B cell (primary cell): Measurements from ENCODE around the gene HTT. TPM values are rescaled to one million over a fixed set of nuclear protein-coding genes. Genes with fewer than 3 reads are reported as not detected.
A peak's percentile ranks its signal among the peaks of the same experiment; 100 is the strongest.

Source experiments
- ATAC-seq: fragments of 200-7000 bp; cut with Tn5 transposase; one replicate; pipeline ENCODE4 v1.10.0; 2021; ENCODE audit warnings: low read depth, mild to moderate bottlenecking, moderate number of reproducible peaks, moderate library complexity
- CTCF ChIA-PET: fragments of 350-600 bp; sonication (Branson Sonifier 250); formaldehyde crosslinking; loops from one replicate; lab custom pipeline; 2021; ENCODE audit warnings: antibody characterized with exemption, inconsistent platforms; lab: Charles Lee
- POLR2A ChIA-PET: fragments of 350-600 bp; sonication (Branson Sonifier 250); formaldehyde crosslinking; loops from one replicate; lab custom pipeline; 2021; ENCODE audit warnings: antibody characterized with exemption; lab: Charles Lee
- DNase-seq: peaks from one replicate; pipeline ENCODE4 v3.0.0; 2013
- H2AFZ ChIP-seq: 2 replicates; pipeline ENCODE4 v1.6.1; 2012; ENCODE audit warnings: mild to moderate bottlenecking, low read depth, low read length; ENCODE audit not compliant: insufficient read depth, poor library complexity, severe bottlenecking
- H3K27ac ChIP-seq, 2 donors: 1 replicate in 1 of 2; 2 replicates in 1 of 2; pipeline ENCODE4 v1.5.1; 2012 to 2013; ENCODE audit warnings: low read length in 2 of 2, mild to moderate bottlenecking in 2 of 2, moderate library complexity in 1 of 2
- H3K27me3 ChIP-seq, 4 experiments: fragments of 200-600 bp in 1 of 4; sonication (generic) in 1 of 4; replicated peaks in 1 of 4; 1 replicate in 2 of 4; 2 replicates in 2 of 4; pipeline versions ENCODE4 v1.6.1 to v1.7.0; 2013 to 2016; ENCODE audit warnings: low read length in 3 of 4, mild to moderate bottlenecking in 2 of 4, mixed read lengths in 1 of 4, moderate library complexity in 1 of 4; ENCODE audit not compliant: insufficient read depth in 4 of 4, control insufficient read depth in 3 of 4; ENCODE audit errors: control extremely low read depth in 1 of 4
- H3K36me3 ChIP-seq, 2 experiments: replicated peaks in 1 of 2; 1 replicate in 1 of 2; 2 replicates in 1 of 2; pipeline versions ENCODE4 v1.6.1 to v1.7.1; 2013; ENCODE audit warnings: low read length in 1 of 2; ENCODE audit not compliant: insufficient read depth in 2 of 2, control insufficient read depth in 1 of 2; ENCODE audit errors: control extremely low read depth in 1 of 2, extremely low read depth in 1 of 2
- H3K4me1 ChIP-seq, 2 donors: fragments of 200-600 bp in 1 of 2; sonication (generic) in 1 of 2; 1 replicate in 1 of 2; 2 replicates in 1 of 2; pipeline versions ENCODE4 v1.5.1 to v1.6.1; 2013 to 2017; ENCODE audit warnings: low read length in 2 of 2; ENCODE audit not compliant: control insufficient read depth in 2 of 2, insufficient read depth in 2 of 2
- H3K4me2 ChIP-seq: replicated peaks from 2 replicates; pipeline ENCODE3; 2012; ENCODE audit warnings: mild to moderate bottlenecking, low read depth, low read length; ENCODE audit not compliant: poor library complexity, severe bottlenecking
- H3K4me3 ChIP-seq, 5 experiments: fragments of 200-600 bp in 1 of 5; sonication (generic) in 1 of 5; 1 replicate in 3 of 5; 2 replicates in 2 of 5; pipeline versions ENCODE4 v1.5.1 to v1.7.0; 2011 to 2016; ENCODE audit warnings: low read length in 4 of 5, mild to moderate bottlenecking in 4 of 5, low read depth in 2 of 5, control low read depth in 1 of 5, moderate library complexity in 1 of 5; ENCODE audit not compliant: insufficient read depth in 1 of 5; ENCODE audit errors: control extremely low read depth in 1 of 5, extremely low read depth in 1 of 5
- H3K79me2 ChIP-seq: fragments of 200-600 bp; sonication (generic); one replicate; pipeline ENCODE4 v1.6.0; 2016; ENCODE audit warnings: low read length; ENCODE audit not compliant: control insufficient read depth, insufficient read depth
- H3K9ac ChIP-seq: fragments of 200-600 bp; sonication (generic); 2 replicates; pipeline ENCODE4 v1.6.1; 2017; ENCODE audit warnings: mild to moderate bottlenecking, low read length, moderate library complexity
- H3K9me3 ChIP-seq, 3 donors: one replicate each; pipeline versions ENCODE4 v1.6.1 to v1.7.1; 2013; ENCODE audit warnings: low read length in 2 of 3; ENCODE audit not compliant: control insufficient read depth in 2 of 3, insufficient read depth in 1 of 3; ENCODE audit errors: control extremely low read depth in 1 of 3
- H4K20me1 ChIP-seq: 2 replicates; pipeline ENCODE4 v1.6.0; 2012; ENCODE audit warnings: mild to moderate bottlenecking, low read length; ENCODE audit not compliant: insufficient read depth, control insufficient read depth, poor library complexity, severe bottlenecking
- H3K27ac Mint-ChIP-seq: one replicate; pipeline ENCODE4 v1.8.0; 2021; ENCODE audit warnings: mixed read lengths
- H3K27me3 Mint-ChIP-seq: one replicate; pipeline ENCODE4 v1.8.0; 2021; ENCODE audit warnings: mixed read lengths
- H3K4me1 Mint-ChIP-seq: one replicate; pipeline ENCODE4 v1.8.0; 2021; ENCODE audit warnings: mixed read lengths
- H3K4me3 Mint-ChIP-seq: one replicate; pipeline ENCODE4 v1.8.0; 2021; ENCODE audit warnings: mixed read lengths
- H3K9me3 Mint-ChIP-seq: one replicate; pipeline ENCODE4 v1.8.0; 2022; ENCODE audit warnings: mixed read lengths; ENCODE audit not compliant: insufficient read depth
- EZH2 ChIP-seq: IDR thresholded peaks from 2 replicates; pipeline ENCODE4 v1.6.1; 2012; ENCODE audit warnings: borderline replicate concordance, low read depth, mild to moderate bottlenecking, moderate library complexity, low read length; ENCODE audit not compliant: insufficient read depth, poor library complexity, severe bottlenecking
- WGBS: methylation state at CpG from one replicate; pipeline ENCODE4 v1.1.5; 2013; ENCODE audit warnings: missing lambda C conversion rate; ENCODE audit not compliant: insufficient coverage; 5-methylcytosine and 5-hydroxymethylcytosine counted together
- intact Hi-C: fragments of 100-400 bp; cut with micrococcal nuclease; formaldehyde crosslinking; loops from one replicate; pipeline ENCODE4 v1.10.0; 2022
- polyA plus RNA-seq: library from polyadenylated mRNA; depleted of rRNA; stranded (reverse); fragments of >200 nt; gene quantifications from 2 replicates; pipeline ENCODE4 v1.2.3, GENCODE V29; 2012
- total RNA-seq, 2 donors: library from RNA; stranded (reverse); fragments of 120-200 nt in 1 of 2; gene quantifications; 1 replicate in 1 of 2; 2 replicates in 1 of 2; pipeline versions ENCODE4 v1.2.3 to v1.2.4, GENCODE V29; 2013 to 2022
- TF ChIP-seq, protein P1 (sequence below): fragments of 200-600 bp; IDR thresholded peaks from one replicate; pipeline ENCODE4 v1.8.0; 2022; ENCODE audit warnings: antibody characterized with exemption, mild to moderate bottlenecking

The HTT gene
- total and polyA plus RNA-seq, 2 donors (not counting 1 experiment from before 2014, with no cell fraction given) = 52.8 to 195 TPM

DNA sequence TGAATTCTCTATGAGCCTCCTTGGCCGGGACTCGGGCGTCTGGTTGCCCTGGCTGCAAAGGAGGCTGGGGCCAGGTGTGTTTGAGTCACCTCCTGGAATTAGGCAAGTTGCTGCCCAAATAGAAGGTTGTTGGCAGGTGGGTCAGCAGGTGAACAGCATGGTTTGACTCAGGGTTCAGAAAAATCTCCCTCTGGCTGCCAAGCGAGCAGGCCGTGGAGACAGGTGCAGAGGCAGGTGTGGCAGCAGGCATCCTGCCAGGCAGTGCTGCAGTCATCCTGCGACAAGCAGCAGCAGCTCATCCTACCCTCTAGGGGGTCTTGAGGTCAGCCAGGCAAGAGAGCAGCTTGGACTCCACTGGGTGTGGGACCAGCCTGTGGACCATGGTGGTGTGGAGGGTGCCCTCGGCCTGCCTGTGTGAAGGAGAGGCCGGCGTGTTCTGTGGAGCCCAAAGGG is 182.6 kb downstream of the HTT start:
- Mint-ChIP-seq H3K4me1 (peaks cover 22% of the 10 kb centered on the region), H3K9me3 (no peaks in the 10 kb centered on the region), H3K27ac (peak overlapping the region; percentile 84), H3K4me3 (peak overlapping the region; percentile 72), H3K27me3 (no peaks in the 10 kb centered on the region)
- CTCF ChIA-PET = interaction anchor here (0.6 kb wide), 1 partner anchor 278 kb away, joined by 3 read pairs; no protein-coding TSS in a partner anchor
- peak overlapping the region; percentile 59 for H3K4me2 ChIP-seq
- 80% methylated on average over 6 of the region's 9 CpGs for WGBS
- no peaks in the 10 kb centered on the region for H3K36me3 ChIP-seq
- peaks cover 9 to 17% of the 10 kb centered on the region in 2 donors for H3K4me1 ChIP-seq
- TF ChIP-seq EZH2 = no peak
- TF ChIP-seq, protein P1, sequence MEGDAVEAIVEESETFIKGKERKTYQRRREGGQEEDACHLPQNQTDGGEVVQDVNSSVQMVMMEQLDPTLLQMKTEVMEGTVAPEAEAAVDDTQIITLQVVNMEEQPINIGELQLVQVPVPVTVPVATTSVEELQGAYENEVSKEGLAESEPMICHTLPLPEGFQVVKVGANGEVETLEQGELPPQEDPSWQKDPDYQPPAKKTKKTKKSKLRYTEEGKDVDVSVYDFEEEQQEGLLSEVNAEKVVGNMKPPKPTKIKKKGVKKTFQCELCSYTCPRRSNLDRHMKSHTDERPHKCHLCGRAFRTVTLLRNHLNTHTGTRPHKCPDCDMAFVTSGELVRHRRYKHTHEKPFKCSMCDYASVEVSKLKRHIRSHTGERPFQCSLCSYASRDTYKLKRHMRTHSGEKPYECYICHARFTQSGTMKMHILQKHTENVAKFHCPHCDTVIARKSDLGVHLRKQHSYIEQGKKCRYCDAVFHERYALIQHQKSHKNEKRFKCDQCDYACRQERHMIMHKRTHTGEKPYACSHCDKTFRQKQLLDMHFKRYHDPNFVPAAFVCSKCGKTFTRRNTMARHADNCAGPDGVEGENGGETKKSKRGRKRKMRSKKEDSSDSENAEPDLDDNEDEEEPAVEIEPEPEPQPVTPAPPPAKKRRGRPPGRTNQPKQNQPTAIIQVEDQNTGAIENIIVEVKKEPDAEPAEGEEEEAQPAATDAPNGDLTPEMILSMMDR = no peak
- POLR2A ChIA-PET = interaction anchor here (1.1 kb wide), 1 partner anchor 34 kb away, joined by 3 read pairs; no protein-coding TSS in a partner anchor
- intact Hi-C loops = no loop called here
- no peak overlapping the region for H3K27ac ChIP-seq
- H3K9ac ChIP-seq = no peak overlapping the region
- no peak overlapping the region for H3K4me3 ChIP-seq
- no peaks in the 10 kb centered on the region for H3K79me2 ChIP-seq
- H2AFZ ChIP-seq = peak overlapping the region; percentile 33
- H3K27me3 ChIP-seq = no peaks in the 10 kb centered on the region
- ATAC-seq (peak; percentile 18), DNase-seq (no peak)
- H4K20me1 ChIP-seq = no peaks in the 10 kb centered on the region
- no peaks in the 10 kb centered on the region for H3K9me3 ChIP-seq
